KMS-11 (cell line): ENCODE results near the gene TGFB2.

Experiments
- H2AFZ ChIP-seq: fragments of 200-600 bp; sonication (generic); 2 replicates; pipeline ENCODE4 v1.6.1; 2016; ENCODE audit warnings: antibody characterized with exemption, mixed run types, low read depth
- H3K27ac ChIP-seq: fragments of 200-600 bp; sonication (generic); 2 replicates; pipeline ENCODE4 v1.6.1; 2016; ENCODE audit warnings: mild to moderate bottlenecking, mixed run types
- H3K27me3 ChIP-seq: fragments of 200-600 bp; sonication (generic); 2 replicates; pipeline ENCODE4 v1.6.1; 2017; ENCODE audit warnings: mild to moderate bottlenecking, low read depth, mixed run types, moderate library complexity; ENCODE audit not compliant: insufficient read depth
- H3K36me3 ChIP-seq: fragments of 200-600 bp; sonication (generic); 2 replicates; pipeline ENCODE4 v1.6.1; 2017; ENCODE audit warnings: mild to moderate bottlenecking, mixed run types; ENCODE audit not compliant: insufficient read depth
- H3K4me1 ChIP-seq: fragments of 200-600 bp; sonication (generic); 2 replicates; pipeline ENCODE4 v1.6.1; 2016; ENCODE audit warnings: mild to moderate bottlenecking, low read depth, mixed run types; ENCODE audit not compliant: poor library complexity, severe bottlenecking
- H3K4me2 ChIP-seq: fragments of 200-600 bp; sonication (generic); 2 replicates; pipeline ENCODE4 v1.7.0; 2016; ENCODE audit warnings: mild to moderate bottlenecking, mixed run types
- H3K4me3 ChIP-seq: fragments of 200-600 bp; sonication (generic); IDR thresholded peaks from 2 replicates; pipeline ENCODE4 v1.6.1; 2017; ENCODE audit warnings: low read depth, low read length, mixed read lengths; ENCODE audit not compliant: insufficient read depth
- H3K79me2 ChIP-seq: fragments of 200-600 bp; sonication (generic); 2 replicates; pipeline ENCODE4 v1.6.1; 2016; ENCODE audit warnings: low read depth, mixed run types; ENCODE audit not compliant: insufficient read depth
- H3K9ac ChIP-seq: fragments of 200-600 bp; sonication (generic); 2 replicates; pipeline ENCODE4 v1.6.1; 2016; ENCODE audit warnings: mild to moderate bottlenecking, mixed run types
- H4K20me1 ChIP-seq: fragments of 200-600 bp; sonication (generic); 2 replicates; pipeline ENCODE4 v1.6.1; 2016; ENCODE audit warnings: mild to moderate bottlenecking, mixed run types; ENCODE audit not compliant: insufficient read depth
- CTCF ChIP-seq: fragments of 200-600 bp; sonication (generic); conservative IDR thresholded peaks from 2 replicates; pipeline ENCODE4 v1.6.1; 2017; ENCODE audit warnings: low read depth, mild to moderate bottlenecking, antibody characterized with exemption, low read length, moderate library complexity, mixed read lengths

TGFB2 gene

GRCh38 chr1:218430822-218431221, 85.7 kb downstream of the TGFB2 start:
- no peak overlapping the region for H2AFZ ChIP-seq
- no peaks in the 10 kb centered on the region for H4K20me1 ChIP-seq
- H3K4me3 ChIP-seq = no peak overlapping the region
- H3K4me2 ChIP-seq = no peak overlapping the region
- no peak overlapping the region for H3K27ac ChIP-seq
- no peaks in the 10 kb centered on the region for H3K27me3 ChIP-seq
- H3K36me3 ChIP-seq = no peaks in the 10 kb centered on the region
- H3K79me2 ChIP-seq = no peaks in the 10 kb centered on the region
- H3K4me1 ChIP-seq = no peaks in the 10 kb centered on the region
- TF ChIP-seq CTCF = no peak
- H3K9ac ChIP-seq = no peak overlapping the region

DNA sequence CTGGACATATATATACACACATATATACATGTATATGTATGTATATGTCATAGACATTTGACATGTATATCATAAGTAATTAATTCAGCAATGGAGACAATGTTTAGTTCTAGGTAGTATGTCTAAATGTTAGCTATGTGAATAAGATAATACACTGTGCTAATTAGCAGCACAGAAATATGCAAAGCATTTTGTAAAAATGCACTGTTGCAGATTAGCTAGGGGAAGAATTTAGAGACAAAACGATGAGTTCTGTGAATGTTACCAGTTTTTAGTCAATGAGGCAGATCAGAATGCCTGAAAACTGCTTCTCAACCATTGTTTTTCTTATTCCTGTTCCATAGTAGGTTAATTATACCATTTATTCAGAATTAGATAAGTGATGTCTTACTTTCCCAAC, 86.3 kb downstream of the TGFB2 start:
- H2AFZ ChIP-seq = no peak overlapping the region
- no peak for TF ChIP-seq CTCF
- H3K27me3 ChIP-seq = no peaks in the 10 kb centered on the region
- no peak overlapping the region for H3K27ac ChIP-seq
- H3K36me3 ChIP-seq = no peaks in the 10 kb centered on the region
- H3K4me1 ChIP-seq = no peaks in the 10 kb centered on the region
- H4K20me1 ChIP-seq = no peaks in the 10 kb centered on the region
- H3K4me2 ChIP-seq = no peak overlapping the region
- H3K79me2 ChIP-seq = no peaks in the 10 kb centered on the region
- no peak overlapping the region for H3K4me3 ChIP-seq
- H3K9ac ChIP-seq = no peak overlapping the region

GRCh38 chr1:218433744-218434143, 88.6 kb downstream of the TGFB2 start:
- no peak overlapping the region for H2AFZ ChIP-seq
- H3K27me3 ChIP-seq = no peaks in the 10 kb centered on the region
- H4K20me1 ChIP-seq = no peaks in the 10 kb centered on the region
- H3K79me2 ChIP-seq = no peaks in the 10 kb centered on the region
- no peak overlapping the region for H3K4me3 ChIP-seq
- no peak overlapping the region for H3K4me2 ChIP-seq
- no peak overlapping the region for H3K9ac ChIP-seq
- no peaks in the 10 kb centered on the region for H3K4me1 ChIP-seq
- H3K36me3 ChIP-seq = no peaks in the 10 kb centered on the region
- TF ChIP-seq CTCF = no peak
- no peak overlapping the region for H3K27ac ChIP-seq

- TF ChIP-seq CTCF = no peak
- no peak overlapping the region for H3K27ac ChIP-seq
- no peaks in the 10 kb centered on the region for H3K4me1 ChIP-seq
- H3K4me2 ChIP-seq = no peak overlapping the region
- no peaks in the 10 kb centered on the region for H3K27me3 ChIP-seq
- no peak overlapping the region for H3K9ac ChIP-seq
- H3K4me3 ChIP-seq = no peak overlapping the region
- H3K79me2 ChIP-seq = no peaks in the 10 kb centered on the region
- H4K20me1 ChIP-seq = no peaks in the 10 kb centered on the region
- no peak overlapping the region for H2AFZ ChIP-seq
- no peaks in the 10 kb centered on the region for H3K36me3 ChIP-seq
These were observed 90.4 kb downstream of the TGFB2 start for GRCh38 chr1:218435528-218435927.

- no peak overlapping the region for H3K4me3 ChIP-seq
- no peaks in the 10 kb centered on the region for H3K27me3 ChIP-seq
- no peaks in the 10 kb centered on the region for H3K79me2 ChIP-seq
- no peaks in the 10 kb centered on the region for H3K36me3 ChIP-seq
- no peak overlapping the region for H2AFZ ChIP-seq
- no peak overlapping the region for H3K4me2 ChIP-seq
- H4K20me1 ChIP-seq = no peaks in the 10 kb centered on the region
- TF ChIP-seq CTCF = no peak
- H3K4me1 ChIP-seq = no peaks in the 10 kb centered on the region
- no peak overlapping the region for H3K27ac ChIP-seq
- no peak overlapping the region for H3K9ac ChIP-seq
These were observed 91.2 kb downstream of the TGFB2 start for GRCh38 chr1:218436346-218436745.
